PFSK-1 (cell line): ENCODE data around the gene DPF3.

ENCODE experiments used
- FOXP2 ChIP-seq: optimal IDR thresholded peaks from 2 replicates; pipeline ENCODE3; 2011; ENCODE audit warnings: borderline replicate concordance, control low read depth, inconsistent platforms; ENCODE audit not compliant: insufficient read depth; ENCODE audit errors: extremely low read length, extremely low read depth
- POLR2AphosphoS5 ChIP-seq: IDR thresholded peaks from 2 replicates; pipeline ENCODE4 v1.6.1; 2012; ENCODE audit warnings: low read depth, mild to moderate bottlenecking, control low read depth, low read length, moderate library complexity
- REST ChIP-seq, 2 experiments: IDR thresholded peaks; 2 replicates each; pipeline versions ENCODE4 v1.6.1 to v1.8.0; 2011 to 2012; ENCODE audit warnings: low read depth in 2 of 2, low read length in 2 of 2, control low read depth in 1 of 2, inconsistent platforms in 1 of 2, mild to moderate bottlenecking in 1 of 2, moderate library complexity in 1 of 2; ENCODE audit not compliant: insufficient read depth in 1 of 2
- SIN3A ChIP-seq: IDR thresholded peaks from 2 replicates; pipeline ENCODE4 v1.6.1; 2012; ENCODE audit warnings: mild to moderate bottlenecking, low read length, moderate library complexity, borderline replicate concordance; ENCODE audit not compliant: insufficient read depth
- TAF1 ChIP-seq: IDR thresholded peaks from 2 replicates; pipeline ENCODE4 v1.6.1; 2012; ENCODE audit warnings: low read length, control low read depth, borderline replicate concordance; ENCODE audit not compliant: insufficient read depth

DPF3 gene

GRCh38 chr14:72610831-72611200, 283.1 kb downstream of the DPF3 start:
- no peak for TF ChIP-seq FOXP2
- no peak for TF ChIP-seq SIN3A
- TF ChIP-seq REST (IDR thresholded peaks at IDR 0.05; ENCODE audit: insufficient read depth in 1 of 2, low read depth in 2 of 2, low read length in 2 of 2), result no peak
- no peak for TF ChIP-seq POLR2AphosphoS5
- TF ChIP-seq TAF1, result no peak

- TF ChIP-seq POLR2AphosphoS5 (no peak), FOXP2 (no peak), SIN3A (no peak), TAF1 (no peak), REST (IDR thresholded peaks at IDR 0.05; ENCODE audit: insufficient read depth in 1 of 2, low read depth in 2 of 2, low read length in 2 of 2) (no peak)
Observed at GRCh38 chr14:72610096-72610830, 283.6 kb downstream of the DPF3 start.

- TF ChIP-seq TAF1 (no peak), REST (IDR thresholded peaks at IDR 0.05; ENCODE audit: insufficient read depth in 1 of 2, low read depth in 2 of 2, low read length in 2 of 2) (no peak), SIN3A (no peak)
Observed at GRCh38 chr14:72609205-72609916, 284.5 kb downstream of the DPF3 start.

- TF ChIP-seq TAF1 (no peak), SIN3A (no peak), FOXP2 (no peak), REST (IDR thresholded peaks at IDR 0.05; ENCODE audit: insufficient read depth in 1 of 2, low read depth in 2 of 2, low read length in 2 of 2) (no peak), POLR2AphosphoS5 (no peak)
Observed at GRCh38 chr14:72608391-72609204, 285.3 kb downstream of the DPF3 start.
